DOHH2 (cell line): ENCODE data around the gene BLOC1S2.
A peak's percentile ranks its signal among the peaks of the same experiment; 100 is the strongest.
"Not testable (repeated sequence)": the region's sequence is repeated elsewhere in the genome, so short reads cannot be mapped to it uniquely, and the experiment has no call there.

Experiments
- H3F3A ChIP-seq: fragments of 200-600 bp; sonication (generic), shearing (Covaris generic); 2 replicates; pipeline ENCODE4 v1.6.0; 2016; ENCODE audit warnings: antibody characterized with exemption, mild to moderate bottlenecking; ENCODE audit not compliant: control insufficient read depth, insufficient read depth
- H3K27ac ChIP-seq: fragments of 200-600 bp; sonication (generic); 2 replicates; pipeline ENCODE4 v1.5.1; 2014; ENCODE audit warnings: low read depth, mild to moderate bottlenecking, low read length, moderate library complexity
- H3K27me3 ChIP-seq: fragments of 200-600 bp; sonication (generic); 2 replicates; pipeline ENCODE4 v1.6.1; 2014; ENCODE audit warnings: mild to moderate bottlenecking, low read length, mixed read lengths; ENCODE audit not compliant: control insufficient read depth
- H3K36me3 ChIP-seq: fragments of 200-600 bp; sonication (generic); 2 replicates; pipeline ENCODE4 v1.6.1; 2014; ENCODE audit warnings: mild to moderate bottlenecking, low read length, moderate library complexity, mixed read lengths; ENCODE audit not compliant: control insufficient read depth
- H3K4me1 ChIP-seq: fragments of 200-600 bp; sonication (generic); 2 replicates; pipeline ENCODE4 v1.6.1; 2014; ENCODE audit warnings: mild to moderate bottlenecking, low read length, mixed read lengths; ENCODE audit not compliant: control insufficient read depth
- H3K4me2 ChIP-seq: fragments of 200-600 bp; sonication (generic); 2 replicates; pipeline ENCODE4 v1.6.0; 2014; ENCODE audit warnings: mild to moderate bottlenecking, low read length, moderate library complexity
- H3K4me3 ChIP-seq: fragments of 200-600 bp; sonication (generic); 2 replicates; pipeline ENCODE4 v1.5.1; 2014; ENCODE audit warnings: mild to moderate bottlenecking, low read length, mixed read lengths
- H3K79me2 ChIP-seq: fragments of 200-600 bp; sonication (generic); 2 replicates; pipeline ENCODE4 v1.6.1; 2014; ENCODE audit warnings: mild to moderate bottlenecking, low read length, mixed read lengths; ENCODE audit not compliant: control insufficient read depth
- H3K9me2 ChIP-seq: fragments of 200-600 bp; sonication (generic); replicated peaks from 2 replicates; pipeline ENCODE4 v1.6.1; 2014; ENCODE audit warnings: mild to moderate bottlenecking, low read length, mixed read lengths; ENCODE audit not compliant: control insufficient read depth
- H3K9me3 ChIP-seq: fragments of 200-600 bp; sonication (generic); 2 replicates; pipeline ENCODE4 v1.6.1; 2014; ENCODE audit warnings: antibody characterized with exemption, low read length, mixed read lengths; ENCODE audit not compliant: control insufficient read depth, insufficient read depth
- H4K20me1 ChIP-seq: fragments of 200-600 bp; sonication (generic); 2 replicates; pipeline ENCODE4 v1.6.0; 2014; ENCODE audit warnings: low read depth, mild to moderate bottlenecking, antibody characterized with exemption, low read length, moderate library complexity; ENCODE audit not compliant: control insufficient read depth, insufficient read depth
- EZH2phosphoT487 ChIP-seq: fragments of 200-600 bp; sonication (generic); IDR thresholded peaks from 2 replicates; pipeline ENCODE4 v1.6.1; 2017; ENCODE audit warnings: borderline replicate concordance, mild to moderate bottlenecking, antibody characterized with exemption, low read length, moderate library complexity, mixed read lengths
- TF ChIP-seq, protein P1 (sequence below): fragments of 200-600 bp; sonication (generic); IDR thresholded peaks from one replicate; pipeline ENCODE4 v1.5.1; 2014; ENCODE audit warnings: antibody characterized with exemption, mild to moderate bottlenecking, low read depth, low read length; ENCODE audit not compliant: poor library complexity, severe bottlenecking

The BLOC1S2 gene

DNA sequence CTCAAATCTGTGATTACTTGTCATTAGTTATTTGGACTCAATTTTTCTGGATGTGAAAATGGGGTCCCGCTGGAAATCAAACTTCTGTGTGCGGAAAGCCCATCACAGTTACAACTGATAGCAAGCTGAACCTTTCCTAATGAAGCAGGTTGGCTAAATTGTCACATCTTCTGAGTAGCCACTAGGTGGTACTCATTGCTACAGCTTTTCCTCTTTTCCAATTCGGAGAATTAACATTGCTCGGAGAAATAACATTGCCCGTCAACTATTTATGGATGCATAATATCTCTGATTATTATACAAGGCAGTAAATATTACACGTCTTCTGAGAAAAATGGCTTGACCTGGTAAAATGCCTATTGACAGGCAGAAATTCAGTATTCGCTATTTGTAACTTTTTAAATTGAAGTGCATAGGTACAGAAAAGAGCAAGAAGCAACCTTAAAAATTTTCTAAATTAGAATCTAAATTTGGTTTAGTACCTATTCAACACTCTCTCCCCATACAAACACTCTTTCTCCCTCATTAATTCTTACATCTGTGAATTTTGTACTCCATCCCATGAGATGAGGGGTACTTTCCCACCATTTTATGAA lies 17.3 kb upstream of the BLOC1S2 start:
- Histone ChIP-seq H3K27me3 (peaks cover 24% of the 10 kb centered on the region), H3K9me3 (no peaks in the 10 kb centered on the region), H4K20me1 (no peaks in the 10 kb centered on the region), H3K9me2 (no peaks in the 10 kb centered on the region), H3K36me3 (no peaks in the 10 kb centered on the region), H3K27ac (no peak overlapping the region), H3K4me1 (no peaks in the 10 kb centered on the region), H3K4me2 (no peak overlapping the region), H3K79me2 (no peaks in the 10 kb centered on the region), H3F3A (no peaks in the 10 kb centered on the region), H3K4me3 (no peak overlapping the region)
- TF ChIP-seq EZH2phosphoT487: no peak
- TF ChIP-seq, protein P1, sequence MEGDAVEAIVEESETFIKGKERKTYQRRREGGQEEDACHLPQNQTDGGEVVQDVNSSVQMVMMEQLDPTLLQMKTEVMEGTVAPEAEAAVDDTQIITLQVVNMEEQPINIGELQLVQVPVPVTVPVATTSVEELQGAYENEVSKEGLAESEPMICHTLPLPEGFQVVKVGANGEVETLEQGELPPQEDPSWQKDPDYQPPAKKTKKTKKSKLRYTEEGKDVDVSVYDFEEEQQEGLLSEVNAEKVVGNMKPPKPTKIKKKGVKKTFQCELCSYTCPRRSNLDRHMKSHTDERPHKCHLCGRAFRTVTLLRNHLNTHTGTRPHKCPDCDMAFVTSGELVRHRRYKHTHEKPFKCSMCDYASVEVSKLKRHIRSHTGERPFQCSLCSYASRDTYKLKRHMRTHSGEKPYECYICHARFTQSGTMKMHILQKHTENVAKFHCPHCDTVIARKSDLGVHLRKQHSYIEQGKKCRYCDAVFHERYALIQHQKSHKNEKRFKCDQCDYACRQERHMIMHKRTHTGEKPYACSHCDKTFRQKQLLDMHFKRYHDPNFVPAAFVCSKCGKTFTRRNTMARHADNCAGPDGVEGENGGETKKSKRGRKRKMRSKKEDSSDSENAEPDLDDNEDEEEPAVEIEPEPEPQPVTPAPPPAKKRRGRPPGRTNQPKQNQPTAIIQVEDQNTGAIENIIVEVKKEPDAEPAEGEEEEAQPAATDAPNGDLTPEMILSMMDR: peak; percentile 67

- H3K27ac ChIP-seq, H4K20me1 ChIP-seq, H3K36me3 ChIP-seq, H3K4me3 ChIP-seq, H3K9me2 ChIP-seq, H3K9me3 ChIP-seq, H3K4me1 ChIP-seq, H3K79me2 ChIP-seq, H3K4me2 ChIP-seq, H3F3A ChIP-seq: not testable (repeated sequence)
- H3K27me3 ChIP-seq: peaks cover 22% of the 10 kb centered on the region
Measured at GRCh38 chr10:100301123-100301522, 14.6 kb upstream of the BLOC1S2 start.

- H3K4me3 ChIP-seq: no peak overlapping the region
- no peaks in the 10 kb centered on the region for H3K79me2 ChIP-seq
- no peaks in the 10 kb centered on the region for H3K36me3 ChIP-seq
- peaks cover 16% of the 10 kb centered on the region for H3K27me3 ChIP-seq
- no peaks in the 10 kb centered on the region for H4K20me1 ChIP-seq
- H3K4me1 ChIP-seq: no peaks in the 10 kb centered on the region
- no peak for TF ChIP-seq EZH2phosphoT487
- TF ChIP-seq, protein P1: no peak
- no peaks in the 10 kb centered on the region for H3K9me2 ChIP-seq
- no peaks in the 10 kb centered on the region for H3F3A ChIP-seq
- no peak overlapping the region for H3K27ac ChIP-seq
- H3K9me3 ChIP-seq: no peaks in the 10 kb centered on the region
- H3K4me2 ChIP-seq: no peak overlapping the region
Measured at GRCh38 chr10:100297242-100297641, 10.8 kb upstream of the BLOC1S2 start.

DNA sequence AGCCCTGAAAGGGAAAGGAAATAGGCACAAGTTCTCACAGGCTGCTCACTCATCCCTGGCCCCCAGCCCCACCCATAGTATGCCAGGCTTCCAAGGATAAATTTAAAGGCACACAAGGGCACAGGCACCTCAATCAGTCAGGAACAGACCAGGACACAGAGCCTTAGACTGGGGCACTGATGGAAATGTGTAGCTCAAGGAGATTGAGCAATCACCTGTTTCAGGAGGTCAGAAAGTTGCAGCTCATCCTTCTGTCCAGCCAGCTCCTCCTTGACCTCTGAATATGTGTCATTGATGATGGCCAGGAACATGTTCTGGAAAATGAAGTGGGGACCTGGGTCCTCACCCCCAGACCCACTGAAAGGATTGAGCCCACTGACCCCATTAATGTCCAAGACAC lies 6.6 kb upstream of the BLOC1S2 start:
- H4K20me1 ChIP-seq: no peaks in the 10 kb centered on the region
- no peak for TF ChIP-seq EZH2phosphoT487
- TF ChIP-seq, protein P1: no peak
- peaks cover 16% of the 10 kb centered on the region for H3K27me3 ChIP-seq
- no peaks in the 10 kb centered on the region for H3K4me1 ChIP-seq
- no peak overlapping the region for H3K27ac ChIP-seq
- H3K9me2 ChIP-seq: no peaks in the 10 kb centered on the region
- H3K9me3 ChIP-seq: no peaks in the 10 kb centered on the region
- H3F3A ChIP-seq: no peaks in the 10 kb centered on the region
- H3K4me2 ChIP-seq: no peak overlapping the region
- H3K4me3 ChIP-seq: no peak overlapping the region
- H3K36me3 ChIP-seq: no peaks in the 10 kb centered on the region
- no peaks in the 10 kb centered on the region for H3K79me2 ChIP-seq

DNA sequence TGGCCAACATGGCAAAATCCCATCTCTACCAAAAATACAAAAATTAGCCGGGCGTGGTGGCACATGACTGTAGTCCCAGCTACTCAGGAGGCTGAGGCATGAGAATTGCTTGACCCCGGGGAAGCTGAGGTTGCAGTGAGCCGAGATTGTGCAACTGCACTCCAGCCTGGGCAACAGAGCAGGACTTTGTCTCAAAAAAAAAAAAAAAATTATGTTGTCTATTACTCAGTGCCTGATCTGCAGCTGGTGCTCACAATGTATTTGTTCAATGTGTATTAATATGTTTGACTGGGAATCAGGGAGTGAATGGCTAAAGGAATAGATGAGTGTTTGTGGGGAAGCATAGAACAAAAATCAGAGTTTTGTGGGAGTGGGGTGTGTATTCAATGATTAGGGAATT lies 5.8 kb upstream of the BLOC1S2 start:
- not testable (repeated sequence) for H3K9me2 ChIP-seq, H3K36me3 ChIP-seq, H3K27ac ChIP-seq, H3K4me3 ChIP-seq, H3K79me2 ChIP-seq, H4K20me1 ChIP-seq, H3K4me1 ChIP-seq, H3K4me2 ChIP-seq, H3F3A ChIP-seq, H3K9me3 ChIP-seq
- peaks cover 16% of the 10 kb centered on the region for H3K27me3 ChIP-seq
